Bronchial epithelial cell (primary cell): Measurements from ENCODE around the gene ATP6V0D1. TPM values are rescaled to one million over a fixed set of nuclear protein-coding genes. Genes with fewer than 3 reads are reported as not detected.

Experiments used
- DNase-seq: peaks from one replicate; pipeline ENCODE4 v3.0.0-alpha.2; 2010; ENCODE audit warnings: low read depth
- FAIRE-seq: peaks from 2 replicates; lab custom pipeline; 2011; peaks lifted over from hg19 to GRCh38; lab: Jason Lieb, UNC
- H3K27me3 ChIP-seq: 2 replicates; pipeline ENCODE4 v1.5.1; 2011; ENCODE audit warnings: low read length; ENCODE audit not compliant: control insufficient read depth, insufficient read depth
- H3K36me3 ChIP-seq: 2 replicates; pipeline ENCODE4 v1.5.1; 2011; ENCODE audit warnings: low read length; ENCODE audit not compliant: control insufficient read depth, insufficient read depth
- H3K4me3 ChIP-seq: 2 replicates; pipeline ENCODE4 v1.5.1; 2011; ENCODE audit warnings: mild to moderate bottlenecking, low read depth, low read length, control low read depth
- CTCF ChIP-seq: IDR thresholded peaks from 2 replicates; pipeline ENCODE4 v1.5.1; 2011; ENCODE audit warnings: mild to moderate bottlenecking, moderate library complexity, low read length, control low read depth, inconsistent platforms; ENCODE audit not compliant: insufficient read depth, severe bottlenecking
- total RNA-seq: library from RNA; depleted of rRNA; stranded (reverse); fragments of >200 nt; gene quantifications from 2 replicates; pipeline ENCODE4 v1.2.1, GENCODE V29; 2014

The ATP6V0D1 gene
- total RNA-seq, 1 donor from 2014 or later, result 78.2 TPM

- TF ChIP-seq CTCF, result peak; percentile 78
- Histone ChIP-seq H3K36me3 (no peaks in the 10 kb centered on the region), H3K4me3 (no peak overlapping the region), H3K27me3 (peaks cover 9% of the 10 kb centered on the region)
- no peak for FAIRE-seq
- DNase-seq, result peak; percentile 66
Measured at GRCh38 chr16:67397812-67398545, 83.0 kb downstream of the ATP6V0D1 start.

GRCh38 chr16:67397036-67397801 is 83.7 kb downstream of the ATP6V0D1 start:
- DNase-seq (no peak), FAIRE-seq (no peak)
- TF ChIP-seq CTCF, result no peak
- Histone ChIP-seq H3K27me3 (peaks cover 9% of the 10 kb centered on the region), H3K4me3 (no peak overlapping the region), H3K36me3 (no peaks in the 10 kb centered on the region)

GRCh38 chr16:67396159-67397035 is 84.6 kb downstream of the ATP6V0D1 start:
- Histone ChIP-seq H3K27me3 (peaks cover 11% of the 10 kb centered on the region), H3K36me3 (no peaks in the 10 kb centered on the region), H3K4me3 (no peak overlapping the region)
- TF ChIP-seq CTCF, result no peak
- DNase-seq (peak; percentile 89), FAIRE-seq (no peak)

- no peak for TF ChIP-seq CTCF
- Histone ChIP-seq H3K36me3 (no peaks in the 10 kb centered on the region), H3K27me3 (peaks cover 11% of the 10 kb centered on the region), H3K4me3 (no peak overlapping the region)
- FAIRE-seq (no peak), DNase-seq (peak; percentile 30)
Measured at GRCh38 chr16:67395458-67396158, 85.3 kb downstream of the ATP6V0D1 start.

- no peak for TF ChIP-seq CTCF
- peaks cover 11% of the 10 kb centered on the region for H3K27me3 ChIP-seq
Measured at GRCh38 chr16:67395105-67395457, 85.9 kb downstream of the ATP6V0D1 start.

More at GRCh38 chr16:67395105-67395457, 85.9 kb downstream of the ATP6V0D1 start:
- Histone ChIP-seq H3K4me3 (no peak overlapping the region), H3K36me3 (no peaks in the 10 kb centered on the region)
- FAIRE-seq (no peak), DNase-seq (no peak)
